Testis (tissue), 3 donors: ENCODE results near the gene ST6GALNAC6. TPM values are rescaled to one million over a fixed set of nuclear protein-coding genes. Genes with fewer than 3 reads are reported as not detected.

Source experiments
- DNase-seq: peaks from one replicate; pipeline ENCODE4 v3.0.0-alpha.2; 2019
- H3K27ac ChIP-seq, 2 donors: fragments of 200-600 bp; sonication (generic); one replicate each; pipeline ENCODE4 v1.5.1; 2019
- H3K27me3 ChIP-seq: fragments of 200-600 bp; sonication (generic); one replicate; pipeline ENCODE4 v1.5.1; 2019
- H3K36me3 ChIP-seq: fragments of 200-600 bp; sonication (generic); one replicate; pipeline ENCODE4 v1.5.1; 2017; ENCODE audit warnings: low read depth; ENCODE audit errors: missing control alignments
- H3K4me1 ChIP-seq: fragments of 200-600 bp; sonication (generic); one replicate; pipeline ENCODE4 v1.5.1; 2019
- H3K4me3 ChIP-seq, 2 donors: fragments of 200-600 bp; sonication (generic); one replicate each; pipeline ENCODE4 v1.5.1; 2017 to 2019
- H3K9me3 ChIP-seq: fragments of 200-600 bp; sonication (generic); one replicate; pipeline ENCODE4 v1.5.1; 2017
- POLR2A ChIP-seq: fragments of 450-650 bp; IDR thresholded peaks from one replicate; pipeline ENCODE4 v1.6.1; 2017; ENCODE audit warnings: antibody characterized with exemption, mild to moderate bottlenecking, moderate library complexity
- WGBS, 2 donors: methylation state at CpG; one replicate each; pipeline ENCODE4 v1.1.5; 2018; 5-methylcytosine and 5-hydroxymethylcytosine counted together
- intact Hi-C: fragments of 100-400 bp; cut with DNase I; formaldehyde crosslinking; loops from one replicate; pipeline ENCODE4 v1.15.1; 2023; ENCODE audit warnings: low total_unique reads
- polyA plus RNA-seq: library from polyadenylated mRNA; stranded (reverse); fragments of 350-450 nt; fragmentation: Illumina TruSeq; extraction: RNeasy Lipid Tissue Mini Kit (QIAGEN cat#74804); gene quantifications from one replicate; pipeline ENCODE4 v1.2.3, GENCODE V29; 2014; ENCODE audit warnings: low read depth, low replicate concordance; ENCODE audit not compliant: insufficient read depth
- total RNA-seq, 2 donors: library from RNA; depleted of rRNA; stranded (reverse); fragments of >200 nt; gene quantifications; one replicate each; pipeline ENCODE4 v1.2.3, GENCODE V29; 2016
- TF ChIP-seq, protein P1 (sequence below), 3 experiments: fragments of 450-650 bp in 2 of 3; fragments of 200-600 bp in 1 of 3; sonication (generic) in 1 of 3; IDR thresholded peaks; one replicate each; pipeline ENCODE4 v1.5.1; 2016 to 2019; ENCODE audit warnings: antibody characterized with exemption in 3 of 3, mild to moderate bottlenecking in 2 of 3, moderate library complexity in 1 of 3

The ST6GALNAC6 gene
- total and polyA plus RNA-seq, 3 donors from 2014 or later = 43.0 to 70.3 (median 46.3) TPM

- no peak within 1 kb of the TSS for H3K27ac ChIP-seq
- peak within 1 kb of the TSS; percentile 31 to 57 for H3K4me3 ChIP-seq
- DNase-seq = peak; percentile 88
- H3K4me1 ChIP-seq = peaks cover 24% of the 10 kb centered on the region
- intact Hi-C loops = no loop called here
- no peaks in the 10 kb centered on the region for H3K36me3 ChIP-seq
- H3K9me3 ChIP-seq = no peaks in the 10 kb centered on the region
- TF ChIP-seq, protein P1, sequence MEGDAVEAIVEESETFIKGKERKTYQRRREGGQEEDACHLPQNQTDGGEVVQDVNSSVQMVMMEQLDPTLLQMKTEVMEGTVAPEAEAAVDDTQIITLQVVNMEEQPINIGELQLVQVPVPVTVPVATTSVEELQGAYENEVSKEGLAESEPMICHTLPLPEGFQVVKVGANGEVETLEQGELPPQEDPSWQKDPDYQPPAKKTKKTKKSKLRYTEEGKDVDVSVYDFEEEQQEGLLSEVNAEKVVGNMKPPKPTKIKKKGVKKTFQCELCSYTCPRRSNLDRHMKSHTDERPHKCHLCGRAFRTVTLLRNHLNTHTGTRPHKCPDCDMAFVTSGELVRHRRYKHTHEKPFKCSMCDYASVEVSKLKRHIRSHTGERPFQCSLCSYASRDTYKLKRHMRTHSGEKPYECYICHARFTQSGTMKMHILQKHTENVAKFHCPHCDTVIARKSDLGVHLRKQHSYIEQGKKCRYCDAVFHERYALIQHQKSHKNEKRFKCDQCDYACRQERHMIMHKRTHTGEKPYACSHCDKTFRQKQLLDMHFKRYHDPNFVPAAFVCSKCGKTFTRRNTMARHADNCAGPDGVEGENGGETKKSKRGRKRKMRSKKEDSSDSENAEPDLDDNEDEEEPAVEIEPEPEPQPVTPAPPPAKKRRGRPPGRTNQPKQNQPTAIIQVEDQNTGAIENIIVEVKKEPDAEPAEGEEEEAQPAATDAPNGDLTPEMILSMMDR (IDR thresholded peaks at IDR 0.05) = no peak
- no peak for TF ChIP-seq POLR2A
- WGBS, 2 donors = 1 to 5% methylated on average over 16 to 67 of the region's 70 CpGs
- no peaks in the 10 kb centered on the region for H3K27me3 ChIP-seq
Observed at GRCh38 chr9:127930231-127931091, 31.1 kb upstream of the ST6GALNAC6 start, which contains the start of gene PIP5KL1. Gene PIP5KL1, minus strand, starts transcription at chr9:127930777. Its CDS starts 25 bp downstream, at chr9:127930752.

- Histone ChIP-seq H3K9me3 (no peaks in the 10 kb centered on the region), H3K27ac (no peak overlapping the region), H3K4me3 (no peak overlapping the region), H3K36me3 (no peaks in the 10 kb centered on the region), H3K27me3 (no peaks in the 10 kb centered on the region), H3K4me1 (peaks cover 24% of the 10 kb centered on the region)
- intact Hi-C loops = no loop called here
- TF ChIP-seq, protein P1 (IDR thresholded peaks at IDR 0.05) = no peak
- TF ChIP-seq POLR2A = no peak
- DNase-seq = no peak
- WGBS, 2 donors = 72 to 100% methylated on average over 1 to 10 of the region's 10 CpGs
Observed at GRCh38 chr9:127929625-127929979, 30.2 kb upstream of the ST6GALNAC6 start.

DNA sequence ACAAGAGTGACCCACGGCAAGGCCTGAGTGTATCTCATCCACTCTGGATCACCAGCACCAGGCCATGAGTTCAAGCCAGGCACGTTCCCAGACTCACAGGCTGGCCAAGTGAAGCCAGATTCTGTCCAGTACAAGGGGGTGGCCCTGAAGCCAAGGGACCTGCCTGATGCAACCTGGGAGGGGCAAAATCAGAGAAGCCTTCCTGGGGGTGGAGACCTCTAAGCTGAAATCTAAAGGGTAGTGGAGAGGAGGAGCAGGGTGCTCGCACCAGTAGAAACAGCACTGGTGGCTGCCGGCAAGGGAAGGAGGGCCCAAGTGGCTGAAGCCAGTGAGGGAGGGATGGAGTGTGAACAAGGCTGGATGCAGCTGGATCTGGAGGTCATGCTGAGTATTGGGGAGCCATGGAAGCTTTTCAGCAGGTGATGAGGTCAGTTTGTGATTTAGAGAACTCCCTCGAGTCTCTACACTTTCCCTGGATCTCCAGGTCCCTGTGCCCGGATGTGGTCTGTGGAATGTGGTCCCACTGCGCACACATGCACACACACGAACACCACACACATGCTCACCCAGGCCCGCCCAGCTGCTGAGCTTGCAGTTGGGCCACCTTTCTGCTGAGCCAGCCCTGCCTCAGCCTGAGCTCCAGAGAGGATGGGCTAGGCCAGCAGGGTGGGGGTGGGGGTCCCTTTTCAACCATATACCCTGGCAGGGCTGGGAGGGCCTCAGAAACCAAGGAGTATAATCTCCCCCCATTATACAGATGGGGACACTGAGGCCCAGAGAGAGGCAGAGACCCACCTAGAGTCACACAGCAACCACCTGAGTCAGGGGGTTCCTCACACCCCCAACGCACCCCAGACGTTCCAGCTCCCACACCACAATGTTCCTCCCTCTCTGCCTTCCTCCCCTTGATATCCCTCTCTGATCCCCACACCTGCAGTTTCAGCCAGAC lies 29.5 kb upstream of the ST6GALNAC6 start:
- 54 to 77% methylated on average over 7 to 11 of the region's 11 CpGs for WGBS, 2 donors
- no peak overlapping the region for H3K4me3 ChIP-seq
- peaks cover 24% of the 10 kb centered on the region for H3K4me1 ChIP-seq
- intact Hi-C loops = no loop called here
- TF ChIP-seq, protein P1 (IDR thresholded peaks at IDR 0.05) = no peak
- TF ChIP-seq POLR2A = no peak
- no peak overlapping the region for H3K27ac ChIP-seq
- H3K27me3 ChIP-seq = no peaks in the 10 kb centered on the region
- no peaks in the 10 kb centered on the region for H3K9me3 ChIP-seq
- DNase-seq = no peak
- H3K36me3 ChIP-seq = no peaks in the 10 kb centered on the region

GRCh38 chr9:127927988-127928675 lies 28.7 kb upstream of the ST6GALNAC6 start:
- intact Hi-C loops = no loop called here
- no peak for DNase-seq
- 17 to 44% methylated on average over 1 to 24 of the region's 24 CpGs for WGBS, 2 donors
- Histone ChIP-seq H3K4me3 (peak overlapping the region in 1 of 2 donors; percentile 35), H3K27ac (no peak overlapping the region), H3K4me1 (peaks cover 24% of the 10 kb centered on the region), H3K27me3 (no peaks in the 10 kb centered on the region), H3K36me3 (no peaks in the 10 kb centered on the region), H3K9me3 (no peaks in the 10 kb centered on the region)
- TF ChIP-seq, protein P1 (IDR thresholded peaks at IDR 0.05) = no peak
- no peak for TF ChIP-seq POLR2A
